ENCODE results near the gene XRCC5.
A peak's percentile ranks its signal among the peaks of the same experiment; 100 is the strongest.

The XRCC5 gene

GRCh38 chr2:216114714-216115531 lies 5.8 kb downstream of the XRCC5 start:
- peak overlapping the region; percentile 67 for H3K4me3 ChIP-seq (ENCODE audit: low read depth, low read length)
- peak; percentile 99 for DNase-seq (ENCODE audit: low read depth)
- TF ChIP-seq CTCF (IDR thresholded peaks at IDR 0.05; ENCODE audit: insufficient read depth, low read depth, low read length, missing control alignments): peak; percentile 83

- no peak overlapping the region for H3K4me3 ChIP-seq (ENCODE audit: low read depth, low read length)
- DNase-seq (ENCODE audit: low read depth): no peak
- no peak for TF ChIP-seq CTCF (IDR thresholded peaks at IDR 0.05; ENCODE audit: insufficient read depth, low read depth, low read length, missing control alignments)
These were observed 7.3 kb downstream of the XRCC5 start for GRCh38 chr2:216116418-216116817.

GRCh38 chr2:216117561-216118340 lies 8.6 kb downstream of the XRCC5 start:
- no peak for TF ChIP-seq CTCF (IDR thresholded peaks at IDR 0.05; ENCODE audit: insufficient read depth, low read depth, low read length, missing control alignments)
- H3K4me3 ChIP-seq (ENCODE audit: low read depth, low read length): no peak overlapping the region
- DNase-seq (ENCODE audit: low read depth): no peak

- no peak for TF ChIP-seq CTCF (IDR thresholded peaks at IDR 0.05; ENCODE audit: insufficient read depth, low read depth, low read length, missing control alignments)
- no peak overlapping the region for H3K4me3 ChIP-seq (ENCODE audit: low read depth, low read length)
- DNase-seq (ENCODE audit: low read depth): no peak
These were observed 9.3 kb downstream of the XRCC5 start for GRCh38 chr2:216118474-216118873.

GRCh38 chr2:216119146-216119545 lies 10.0 kb downstream of the XRCC5 start:
- no peak for DNase-seq (ENCODE audit: low read depth)
- TF ChIP-seq CTCF (IDR thresholded peaks at IDR 0.05; ENCODE audit: insufficient read depth, low read depth, low read length, missing control alignments): no peak
- H3K4me3 ChIP-seq (ENCODE audit: low read depth, low read length): no peak overlapping the region

- DNase-seq (ENCODE audit: low read depth): no peak
- TF ChIP-seq CTCF (IDR thresholded peaks at IDR 0.05; ENCODE audit: insufficient read depth, low read depth, low read length, missing control alignments): no peak
- H3K4me3 ChIP-seq (ENCODE audit: low read depth, low read length): no peak overlapping the region
These were observed 10.8 kb downstream of the XRCC5 start for GRCh38 chr2:216119986-216120385.

Data from GM12865 (cell line).